Small intestine (tissue), 7 donors: ENCODE measurements around the gene SCN3B. TPM values are rescaled to one million over a fixed set of nuclear protein-coding genes. Genes with fewer than 3 reads are reported as not detected.

Source experiments
- DNase-seq, 2 donors: peaks; one replicate each; pipeline versions ENCODE4 v3.0.0 to v3.0.0-alpha.2; 2013
- FAIRE-seq: peaks from 2 replicates; lab custom pipeline; 2012; peaks lifted over from hg19 to GRCh38; lab: Jason Lieb, UNC
- H3K27ac ChIP-seq, 3 donors: one replicate each; pipeline ENCODE4 v1.5.1; 2013; ENCODE audit warnings: low read length in 2 of 3, mild to moderate bottlenecking in 2 of 3, control low read depth in 1 of 3, inconsistent platforms in 1 of 3, low read depth in 1 of 3, moderate library complexity in 1 of 3
- H3K27me3 ChIP-seq, 3 donors: one replicate each; pipeline ENCODE4 v1.6.1; 2013; ENCODE audit warnings: low read length in 3 of 3, inconsistent platforms in 1 of 3; ENCODE audit not compliant: control insufficient read depth in 3 of 3, insufficient read depth in 3 of 3
- H3K36me3 ChIP-seq, 3 donors: one replicate each; pipeline ENCODE4 v1.6.1; 2013; ENCODE audit warnings: low read length in 3 of 3, inconsistent platforms in 1 of 3, low read depth in 1 of 3, mild to moderate bottlenecking in 1 of 3, moderate library complexity in 1 of 3; ENCODE audit not compliant: control insufficient read depth in 3 of 3, insufficient read depth in 2 of 3
- H3K4me1 ChIP-seq, 3 donors: one replicate each; pipeline ENCODE4 v1.6.1; 2013; ENCODE audit warnings: low read length in 2 of 3, inconsistent platforms in 1 of 3, low read depth in 1 of 3, mild to moderate bottlenecking in 1 of 3, moderate library complexity in 1 of 3; ENCODE audit not compliant: control insufficient read depth in 3 of 3, insufficient read depth in 2 of 3
- H3K4me3 ChIP-seq, 3 donors: one replicate each; pipeline ENCODE4 v1.5.1; 2013; ENCODE audit warnings: low read length in 3 of 3, control low read depth in 1 of 3, inconsistent platforms in 1 of 3, low read depth in 1 of 3, mild to moderate bottlenecking in 1 of 3, moderate library complexity in 1 of 3
- H3K9me3 ChIP-seq, 2 donors: one replicate each; pipeline ENCODE4 v1.6.1; 2013; ENCODE audit warnings: low read depth in 1 of 2, low read length in 1 of 2; ENCODE audit not compliant: control insufficient read depth in 2 of 2, insufficient read depth in 1 of 2
- WGBS, 3 donors: extraction: QIAGEN DNeasy Blood & Tissue Kit; methylation state at CpG; one replicate each; pipeline ENCODE4 v1.1.7; 2013; 5-methylcytosine and 5-hydroxymethylcytosine counted together
- polyA plus RNA-seq, 4 donors: library from polyadenylated mRNA; stranded (reverse) in 3 of 4; unstranded in 1 of 4; fragments of 200-250 nt in 3 of 4; fragments of 120-200 nt in 1 of 4; gene quantifications; one replicate each; pipeline versions ENCODE4 v1.2.1 to v1.2.3, GENCODE V29; 2013
- donor health status: healthy with polysubstance abuse.
- donor health status: control.
- donor health status: control.
- donor health status: Bipolar disorder and iron deficiency.
- donor health status: healthy.

SCN3B gene
- polyA plus RNA-seq, 4 donors: under 0.01 to 2.6 (median 0.93) TPM

- Histone ChIP-seq H3K27me3 (no peaks in the 10 kb centered on the region), H3K9me3 (no peaks in the 10 kb centered on the region), H3K4me1 (no peaks in the 10 kb centered on the region), H3K4me3 (no peak overlapping the region), H3K36me3 (peaks cover 12 to 81% (median 77%) of the 10 kb centered on the region in 3 donors), H3K27ac (no peak overlapping the region)
- 83 to 100% (median 89%) methylated on average over 1 of the region's 1 CpG for WGBS, 3 donors
- FAIRE-seq (no peak), DNase-seq (no peak)
Measured at GRCh38 chr11:123607781-123608180, 46.6 kb downstream of the SCN3B start.

- H3K36me3 ChIP-seq: peaks cover 12 to 79% (median 70%) of the 10 kb centered on the region in 3 donors
- no peak for DNase-seq
- WGBS, 3 donors: 71 to 85% (median 79%) methylated on average over 4 of the region's 4 CpGs
- H3K27me3 ChIP-seq: no peaks in the 10 kb centered on the region
- H3K27ac ChIP-seq: no peak overlapping the region
- H3K9me3 ChIP-seq: no peaks in the 10 kb centered on the region
- no peak overlapping the region for H3K4me3 ChIP-seq
- no peaks in the 10 kb centered on the region for H3K4me1 ChIP-seq
- no peak for FAIRE-seq
Measured at GRCh38 chr11:123603666-123604065, 50.8 kb downstream of the SCN3B start.

- Histone ChIP-seq H3K27me3 (no peaks in the 10 kb centered on the region), H3K9me3 (no peaks in the 10 kb centered on the region), H3K27ac (no peak overlapping the region), H3K36me3 (peaks cover 12 to 68% (median 62%) of the 10 kb centered on the region in 3 donors), H3K4me3 (no peak overlapping the region), H3K4me1 (no peaks in the 10 kb centered on the region)
- 71 to 87% (median 77%) methylated on average over 4 of the region's 4 CpGs for WGBS, 3 donors
- no peak for FAIRE-seq
- DNase-seq: no peak
Measured at GRCh38 chr11:123601743-123602142, 52.7 kb downstream of the SCN3B start.

- H3K36me3 ChIP-seq: peaks cover 9 to 66% (median 58%) of the 10 kb centered on the region in 3 donors
- no peak for FAIRE-seq
- H3K27ac ChIP-seq: no peak overlapping the region
- 87 to 94% (median 91%) methylated on average over 4 of the region's 4 CpGs for WGBS, 3 donors
- no peaks in the 10 kb centered on the region for H3K27me3 ChIP-seq
- no peaks in the 10 kb centered on the region for H3K9me3 ChIP-seq
- H3K4me3 ChIP-seq: no peak overlapping the region
- DNase-seq: no peak
- H3K4me1 ChIP-seq: no peaks in the 10 kb centered on the region
Measured at GRCh38 chr11:123601136-123601535, 53.3 kb downstream of the SCN3B start.

DNA sequence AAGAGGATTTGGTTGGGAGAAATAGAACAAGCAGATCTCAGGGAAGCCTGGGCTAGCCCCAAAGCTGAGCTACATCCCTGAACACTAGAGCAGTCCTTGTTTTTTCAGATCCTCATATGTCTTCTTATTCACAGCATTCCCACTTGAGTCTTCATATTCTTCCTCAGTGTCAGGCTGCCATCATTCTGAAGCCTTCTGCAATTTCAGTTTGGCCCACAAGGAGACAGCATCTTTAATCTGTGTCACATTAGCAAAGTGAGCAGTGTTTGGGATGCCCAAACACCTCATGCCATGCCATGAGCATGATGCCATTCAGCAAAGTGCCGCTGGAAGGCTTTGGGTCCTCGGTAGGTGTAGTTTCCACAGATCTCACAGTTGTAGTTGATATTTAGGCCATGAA is 56.6 kb downstream of the SCN3B start:
- H3K4me3 ChIP-seq: no peak overlapping the region
- H3K27me3 ChIP-seq: no peaks in the 10 kb centered on the region
- peaks cover 5 to 69% (median 55%) of the 10 kb centered on the region in 3 donors for H3K36me3 ChIP-seq
- no peaks in the 10 kb centered on the region for H3K9me3 ChIP-seq
- no peak overlapping the region for H3K27ac ChIP-seq
- FAIRE-seq: no peak
- DNase-seq: no peak
- peaks cover 0 to 7% (median 0%) of the 10 kb centered on the region in 3 donors for H3K4me1 ChIP-seq
- WGBS, 3 donors: 95 to 97% (median 96%) methylated on average over 2 of the region's 2 CpGs

GRCh38 chr11:123594921-123595320 is 59.5 kb downstream of the SCN3B start:
- no peaks in the 10 kb centered on the region for H3K9me3 ChIP-seq
- peaks cover 0 to 78% (median 32%) of the 10 kb centered on the region in 3 donors for H3K36me3 ChIP-seq
- no peaks in the 10 kb centered on the region for H3K27me3 ChIP-seq
- H3K4me3 ChIP-seq: peak overlapping the region in 1 of 3 donors; percentile 79
- 77 to 89% (median 84%) methylated on average over 4 of the region's 4 CpGs for WGBS, 3 donors
- FAIRE-seq (no peak), DNase-seq (no peak)
- H3K27ac ChIP-seq: no peak overlapping the region
- H3K4me1 ChIP-seq: peaks cover 0 to 11% (median 7%) of the 10 kb centered on the region in 3 donors

DNA sequence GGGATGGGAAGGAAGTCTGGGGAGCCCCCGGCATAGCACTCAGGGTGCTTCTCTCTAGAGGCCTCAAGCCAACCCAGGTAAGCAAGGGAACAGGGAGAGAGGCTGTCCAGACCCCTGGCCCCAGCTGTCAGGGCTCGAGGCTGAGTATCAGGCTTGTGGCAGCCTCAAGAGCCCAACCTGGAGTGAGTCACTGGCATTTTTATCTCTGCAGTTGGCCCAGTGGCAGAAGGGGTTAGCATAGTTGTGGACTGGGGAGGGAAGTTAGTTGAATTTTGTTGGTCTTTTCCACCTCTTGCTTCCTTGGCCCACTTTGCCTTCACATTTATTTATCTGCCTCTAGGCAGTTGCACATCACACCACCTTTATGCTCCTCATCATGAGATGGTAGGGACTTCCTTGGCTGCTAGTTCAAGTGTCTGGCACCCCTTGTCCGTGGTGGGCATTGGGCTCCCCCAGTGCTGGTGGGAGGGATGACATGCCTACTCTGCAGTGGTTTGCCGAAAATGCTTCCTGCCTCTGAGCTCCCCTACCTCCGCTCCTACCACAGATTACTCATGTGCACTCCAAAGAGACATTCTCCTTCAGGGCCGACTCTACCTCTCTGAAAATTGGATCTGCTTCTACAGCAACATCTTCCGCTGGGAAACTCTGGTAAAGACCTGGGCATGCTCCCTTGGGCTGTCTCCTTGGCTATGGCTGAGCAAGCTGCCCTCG is 60.1 kb downstream of the SCN3B start:
- H3K36me3 ChIP-seq: peaks cover 0 to 80% (median 31%) of the 10 kb centered on the region in 3 donors
- FAIRE-seq (no peak), DNase-seq (peak in 1 of 2 donors; percentile 20)
- no peak overlapping the region for H3K27ac ChIP-seq
- 89 to 93% (median 91%) methylated on average over 8 of the region's 8 CpGs for WGBS, 3 donors
- H3K4me1 ChIP-seq: peaks cover 0 to 16% (median 7%) of the 10 kb centered on the region in 3 donors
- H3K4me3 ChIP-seq: peak overlapping the region in 1 of 3 donors; percentile 79
- H3K9me3 ChIP-seq: no peaks in the 10 kb centered on the region
- no peaks in the 10 kb centered on the region for H3K27me3 ChIP-seq

DNA sequence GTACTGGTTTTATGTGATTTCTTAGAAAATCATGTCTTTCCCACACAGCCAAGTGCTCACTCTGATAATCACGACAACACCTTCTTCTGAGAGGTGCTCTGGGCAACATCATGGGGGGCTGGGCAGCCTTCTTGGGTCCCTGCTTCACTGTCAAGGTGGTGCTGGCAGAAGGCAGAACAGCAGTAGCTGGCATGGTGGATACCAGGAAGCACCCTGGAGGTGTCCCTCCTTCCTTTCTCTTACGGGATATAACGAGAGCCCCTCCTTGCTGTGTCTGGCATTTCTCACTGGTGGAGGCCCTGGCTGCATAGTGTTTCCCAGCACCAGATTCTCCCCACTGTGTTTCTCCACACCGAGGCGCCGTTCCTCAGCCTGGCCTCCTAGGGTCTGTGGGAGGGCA is 60.9 kb downstream of the SCN3B start:
- Histone ChIP-seq H3K4me1 (peaks cover 0 to 21% (median 7%) of the 10 kb centered on the region in 3 donors), H3K27ac (no peak overlapping the region), H3K36me3 (peaks cover 0 to 78% (median 26%) of the 10 kb centered on the region in 3 donors), H3K27me3 (no peaks in the 10 kb centered on the region), H3K9me3 (no peaks in the 10 kb centered on the region), H3K4me3 (peak overlapping the region in 1 of 3 donors; percentile 79)
- no peak for FAIRE-seq
- DNase-seq: no peak
- 58 to 75% (median 66%) methylated on average over 5 to 6 of the region's 6 CpGs for WGBS, 3 donors
